Body of pancreas (tissue), 4 donors: Measurements from ENCODE around the gene PCSK6. TPM values are rescaled to one million over a fixed set of nuclear protein-coding genes. Genes with fewer than 3 reads are reported as not detected.

Experiments used
- ATAC-seq: fragments of 150-250 bp; one replicate; pipeline ENCODE4 v1.9.1; 2016
- DNase-seq, 4 donors: peaks; one replicate each; pipeline ENCODE4 v3.0.0-alpha.2; 2019
- H3K27ac ChIP-seq, 4 donors: fragments of 200-600 bp; sonication (generic); 1 replicate in 3 of 4; 2 replicates in 1 of 4; pipeline versions ENCODE4 v1.5.1 to v1.6.1; 2016 to 2019; ENCODE audit warnings: mild to moderate bottlenecking in 1 of 4, mixed read lengths in 1 of 4, moderate library complexity in 1 of 4
- H3K27me3 ChIP-seq, 2 donors: fragments of 200-600 bp; sonication (generic); one replicate each; pipeline ENCODE4 v1.6.0; 2016; ENCODE audit warnings: mild to moderate bottlenecking in 1 of 2
- H3K36me3 ChIP-seq, 2 donors: fragments of 200-600 bp; sonication (generic); replicated peaks in 1 of 2; 2 replicates each; pipeline ENCODE4 v1.5.1; 2016; ENCODE audit warnings: low read depth in 2 of 2; ENCODE audit not compliant: insufficient read depth in 1 of 2
- H3K4me1 ChIP-seq: fragments of 200-600 bp; sonication (generic); one replicate; pipeline ENCODE4 v1.6.0; 2016
- H3K4me3 ChIP-seq, 2 donors: fragments of 200-600 bp; sonication (generic); 1 replicate in 1 of 2; 2 replicates in 1 of 2; pipeline ENCODE4 v1.5.1; 2016 to 2019
- H3K9me3 ChIP-seq, 3 donors: fragments of 200-600 bp; sonication (generic); 1 replicate in 2 of 3; 2 replicates in 1 of 3; pipeline ENCODE4 v1.5.1; 2016
- POLR2A ChIP-seq, 3 donors: fragments of 450-650 bp; IDR thresholded peaks; one replicate each; pipeline ENCODE4 v1.6.1; 2016; ENCODE audit warnings: antibody characterized with exemption in 3 of 3, mild to moderate bottlenecking in 2 of 3
- WGBS, 2 donors: methylation state at CpG; one replicate each; pipeline ENCODE4 v1.1.5; 2017; 5-methylcytosine and 5-hydroxymethylcytosine counted together
- intact Hi-C: fragments of 100-400 bp; cut with DNase I; formaldehyde crosslinking; loops from one replicate; pipeline ENCODE4 v1.15.1; 2023
- total RNA-seq, 2 donors: library from RNA; depleted of rRNA; stranded (reverse); fragments of >200 nt; gene quantifications; one replicate each; pipeline ENCODE4 v1.1.0, GENCODE V29; 2016
- TF ChIP-seq, protein P1 (sequence below), 7 experiments: fragments of 450-650 bp in 4 of 7; fragments of 200-600 bp in 3 of 7; sonication (generic) in 3 of 7; IDR thresholded peaks; one replicate each; pipeline ENCODE4 v1.5.1; 2016 to 2019; ENCODE audit warnings: antibody characterized with exemption in 7 of 7

The PCSK6 gene
- total RNA-seq, 2 donors from 2014 or later: 8.9 to 10.1 TPM

GRCh38 chr15:101525087-101525669 is 35.7 kb upstream of the PCSK6 start:
- H3K4me3 ChIP-seq: no peak overlapping the region
- H3K9me3 ChIP-seq: no peaks in the 10 kb centered on the region
- WGBS, 2 donors: 83 to 88% methylated on average over 10 of the region's 10 CpGs
- DNase-seq (no peak), ATAC-seq (no peak)
- TF ChIP-seq, protein P1, sequence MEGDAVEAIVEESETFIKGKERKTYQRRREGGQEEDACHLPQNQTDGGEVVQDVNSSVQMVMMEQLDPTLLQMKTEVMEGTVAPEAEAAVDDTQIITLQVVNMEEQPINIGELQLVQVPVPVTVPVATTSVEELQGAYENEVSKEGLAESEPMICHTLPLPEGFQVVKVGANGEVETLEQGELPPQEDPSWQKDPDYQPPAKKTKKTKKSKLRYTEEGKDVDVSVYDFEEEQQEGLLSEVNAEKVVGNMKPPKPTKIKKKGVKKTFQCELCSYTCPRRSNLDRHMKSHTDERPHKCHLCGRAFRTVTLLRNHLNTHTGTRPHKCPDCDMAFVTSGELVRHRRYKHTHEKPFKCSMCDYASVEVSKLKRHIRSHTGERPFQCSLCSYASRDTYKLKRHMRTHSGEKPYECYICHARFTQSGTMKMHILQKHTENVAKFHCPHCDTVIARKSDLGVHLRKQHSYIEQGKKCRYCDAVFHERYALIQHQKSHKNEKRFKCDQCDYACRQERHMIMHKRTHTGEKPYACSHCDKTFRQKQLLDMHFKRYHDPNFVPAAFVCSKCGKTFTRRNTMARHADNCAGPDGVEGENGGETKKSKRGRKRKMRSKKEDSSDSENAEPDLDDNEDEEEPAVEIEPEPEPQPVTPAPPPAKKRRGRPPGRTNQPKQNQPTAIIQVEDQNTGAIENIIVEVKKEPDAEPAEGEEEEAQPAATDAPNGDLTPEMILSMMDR (IDR thresholded peaks at IDR 0.05): no peak
- TF ChIP-seq POLR2A (IDR thresholded peaks at IDR 0.05): no peak
- H3K4me1 ChIP-seq: peaks cover 26% of the 10 kb centered on the region
- H3K27me3 ChIP-seq: no peaks in the 10 kb centered on the region
- intact Hi-C loops: no loop called here
- H3K27ac ChIP-seq: no peak overlapping the region
- H3K36me3 ChIP-seq: no peaks in the 10 kb centered on the region

- Histone ChIP-seq H3K27ac (no peak overlapping the region), H3K4me3 (no peak overlapping the region), H3K27me3 (no peaks in the 10 kb centered on the region), H3K4me1 (peaks cover 17% of the 10 kb centered on the region), H3K36me3 (no peaks in the 10 kb centered on the region), H3K9me3 (no peaks in the 10 kb centered on the region)
- intact Hi-C loops: no loop called here
- no peak for ATAC-seq
- WGBS, 2 donors: 87 to 90% methylated on average over 2 to 8 of the region's 8 CpGs
- DNase-seq: no peak
- no peak for TF ChIP-seq POLR2A (IDR thresholded peaks at IDR 0.05)
These were observed 34.0 kb upstream of the PCSK6 start for GRCh38 chr15:101523560-101523940.

- H3K27me3 ChIP-seq: no peaks in the 10 kb centered on the region
- peaks cover 11% of the 10 kb centered on the region for H3K4me1 ChIP-seq
- H3K36me3 ChIP-seq: no peaks in the 10 kb centered on the region
- ATAC-seq (no peak), DNase-seq (no peak)
- 83 to 85% methylated on average over 16 to 18 of the region's 18 CpGs for WGBS, 2 donors
- intact Hi-C loops: no loop called here
- no peak overlapping the region for H3K27ac ChIP-seq
- TF ChIP-seq POLR2A (IDR thresholded peaks at IDR 0.05): no peak
- TF ChIP-seq, protein P1 (IDR thresholded peaks at IDR 0.05): no peak
- no peak overlapping the region for H3K4me3 ChIP-seq
- no peaks in the 10 kb centered on the region for H3K9me3 ChIP-seq
These were observed 33.4 kb upstream of the PCSK6 start for GRCh38 chr15:101522621-101523559.

DNA sequence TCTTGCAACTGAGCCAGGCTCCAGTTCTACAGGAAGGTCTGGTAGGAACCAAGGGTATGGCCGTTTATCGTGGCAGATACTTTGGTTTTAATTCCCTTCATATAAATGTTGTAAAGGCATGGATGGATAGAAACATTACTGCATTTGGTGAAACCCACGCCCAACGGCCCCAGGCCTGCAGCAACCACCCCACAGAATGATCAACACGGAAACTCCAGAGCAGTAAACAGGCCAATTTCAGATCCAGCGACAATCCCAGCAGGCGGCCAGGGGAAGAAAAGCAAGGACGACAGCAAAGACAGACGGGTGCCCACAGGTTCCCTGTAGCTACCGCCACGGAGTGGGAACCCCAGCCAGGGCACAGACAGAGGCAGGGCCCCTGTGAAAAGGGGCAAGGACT is 32.6 kb upstream of the PCSK6 start:
- no peak overlapping the region for H3K4me3 ChIP-seq

DNA sequence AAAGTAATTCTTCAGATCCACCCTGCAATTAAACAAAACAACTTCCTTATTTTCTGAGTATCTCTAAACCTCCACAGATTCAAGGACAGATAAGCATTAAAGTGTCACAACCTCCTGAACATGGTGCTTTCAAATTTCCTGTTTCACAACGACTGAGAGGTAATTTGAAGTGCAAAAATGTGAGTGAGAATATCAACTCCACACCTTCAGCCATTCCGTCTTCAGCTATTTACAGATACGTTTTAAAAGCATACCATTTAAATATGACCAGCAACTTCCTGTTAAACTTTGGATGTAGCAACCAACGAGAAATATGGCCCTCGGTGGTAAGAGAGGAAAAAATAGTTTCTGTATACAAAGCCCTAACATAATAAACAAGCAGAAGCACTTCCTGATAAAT is 32.1 kb upstream of the PCSK6 start:
- 26 to 30% methylated on average over 5 of the region's 5 CpGs for WGBS, 2 donors
- Histone ChIP-seq H3K27ac (no peak overlapping the region), H3K9me3 (peaks cover 0 to 12% (median 0%) of the 10 kb centered on the region in 3 donors), H3K36me3 (no peaks in the 10 kb centered on the region), H3K4me3 (no peak overlapping the region), H3K4me1 (no peaks in the 10 kb centered on the region), H3K27me3 (no peaks in the 10 kb centered on the region)
- DNase-seq (no peak), ATAC-seq (no peak)
- TF ChIP-seq, protein P1 (IDR thresholded peaks at IDR 0.05): no peak
- TF ChIP-seq POLR2A (IDR thresholded peaks at IDR 0.05): no peak
- intact Hi-C loops: no loop called here

More for the DNA sequence above, 32.6 kb upstream of the PCSK6 start:
- ATAC-seq (no peak), DNase-seq (no peak)
- Histone ChIP-seq H3K4me1 (peaks cover 3% of the 10 kb centered on the region), H3K27ac (no peak overlapping the region), H3K36me3 (no peaks in the 10 kb centered on the region), H3K9me3 (peaks cover 0 to 7% (median 0%) of the 10 kb centered on the region in 3 donors), H3K27me3 (no peaks in the 10 kb centered on the region)
- 75 to 83% methylated on average over 11 of the region's 11 CpGs for WGBS, 2 donors
- no peak for TF ChIP-seq POLR2A (IDR thresholded peaks at IDR 0.05)
- TF ChIP-seq, protein P1 (IDR thresholded peaks at IDR 0.05): no peak
- intact Hi-C loops: no loop called here
